NCI-H1105 treated with DMSO at 0.1 percent for 48 hours (cell line): ENCODE results near the gene FGF8.
A peak's percentile ranks its signal among the peaks of the same experiment; 100 is the strongest.

Source experiments
- DNase-seq: peaks from one replicate; lab custom pipeline; 2025; lab: John Stamatoyannopoulos, UW

The FGF8 gene

GRCh38 chr10:101768791-101769170, 7.1 kb downstream of the FGF8 start:
- DNase-seq, result no peak

DNA sequence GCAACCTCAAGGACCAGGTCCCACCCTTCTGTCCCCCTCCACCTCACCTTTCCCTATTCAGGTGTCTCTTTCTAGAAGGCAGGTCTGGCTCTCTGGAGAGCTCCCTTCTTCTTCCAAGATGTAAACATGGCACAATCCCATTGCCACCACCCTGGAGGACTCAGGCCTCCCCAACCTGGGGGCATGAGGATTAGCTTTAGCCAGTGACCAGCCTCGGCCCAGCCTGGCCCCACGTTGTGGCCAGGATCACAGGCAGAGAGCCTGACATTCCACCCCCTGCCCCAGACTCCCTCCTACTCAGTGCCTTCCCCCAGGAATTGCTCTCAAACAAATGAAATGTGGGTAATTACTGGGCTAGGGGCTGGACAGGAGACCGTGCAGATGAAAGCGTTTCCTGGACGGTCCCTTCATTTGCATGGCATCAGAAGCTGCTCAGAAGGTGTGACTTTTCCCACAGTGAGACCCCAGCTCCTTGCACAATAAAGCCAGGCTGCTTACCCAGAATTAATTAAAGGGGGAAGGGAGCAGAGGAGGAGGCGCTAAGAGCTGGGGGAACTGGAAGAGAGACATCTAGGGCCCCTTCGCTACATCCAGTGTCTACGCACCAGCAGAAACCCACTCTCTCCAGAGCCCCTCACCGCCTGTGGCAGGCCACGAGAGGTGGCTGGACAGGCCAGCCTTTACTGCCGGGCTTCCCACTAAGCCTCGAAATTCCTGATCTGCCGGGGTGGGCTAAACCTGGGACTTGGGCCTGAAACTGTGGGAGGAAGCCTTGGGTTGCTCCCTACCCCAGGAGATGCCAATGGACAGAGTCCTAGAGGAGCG, 7.7 kb downstream of the FGF8 start:
- no peak for DNase-seq

DNA sequence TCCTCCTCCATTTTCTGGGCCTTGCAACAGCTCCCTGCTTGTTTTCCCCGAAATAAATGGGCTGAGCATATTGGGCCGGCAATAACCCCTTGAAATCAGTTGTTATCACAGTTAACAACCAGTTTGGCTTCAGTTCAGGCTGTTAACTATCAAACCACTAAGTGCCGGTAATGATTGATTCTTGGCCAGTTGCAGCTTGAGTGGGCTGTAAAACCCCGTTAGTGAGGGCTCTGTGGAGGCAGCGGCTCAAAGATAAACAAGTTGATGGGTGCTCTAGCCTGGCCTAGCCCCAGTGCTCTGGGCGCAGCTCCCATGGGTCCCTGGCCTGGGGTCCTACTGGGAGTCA, 8.3 kb downstream of the FGF8 start:
- DNase-seq, result peak; percentile 73

DNA sequence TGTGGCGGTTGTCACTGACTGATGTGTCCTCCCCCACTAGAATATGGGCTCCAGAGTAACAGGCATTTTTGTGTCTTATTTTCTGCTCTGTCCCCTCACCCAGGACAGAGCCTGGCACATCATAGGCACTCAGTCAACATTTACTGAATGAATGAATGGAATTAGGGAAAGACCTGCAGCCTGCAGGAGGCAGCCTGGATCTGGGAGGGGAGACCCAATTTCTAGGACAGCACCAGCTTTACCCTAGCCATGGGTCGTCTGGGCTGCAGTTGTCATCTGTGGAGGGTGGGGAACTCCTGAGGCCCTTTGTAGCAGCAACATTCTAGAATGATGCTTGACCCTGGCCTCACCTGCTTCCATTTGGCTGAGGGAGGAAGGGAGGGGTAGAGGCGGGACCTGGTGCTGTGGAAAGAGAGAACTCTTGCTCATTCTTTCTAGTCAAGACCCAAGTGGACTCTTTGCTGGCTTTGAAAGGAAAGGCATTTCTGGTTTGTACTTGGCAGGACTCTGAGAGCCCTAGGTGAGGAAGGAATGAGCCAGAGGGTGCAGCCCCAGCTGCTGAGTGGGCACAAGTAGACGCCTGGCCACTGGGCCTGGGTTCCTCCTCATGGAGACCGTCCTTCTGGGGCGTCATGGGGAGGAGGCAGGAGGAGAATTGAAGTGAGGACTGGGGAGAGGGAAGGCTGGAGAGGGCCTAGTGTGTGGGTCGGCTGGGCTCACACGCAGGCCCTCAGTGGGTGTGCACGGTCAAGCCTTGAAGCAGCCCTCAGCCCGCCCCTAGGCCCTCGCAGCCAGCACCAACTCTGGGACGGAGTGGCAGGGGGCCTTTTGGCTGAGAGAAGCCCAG, 8.9 kb downstream of the FGF8 start:
- no peak for DNase-seq

GRCh38 chr10:101766306-101766705, 9.6 kb downstream of the FGF8 start:
- no peak for DNase-seq

DNA sequence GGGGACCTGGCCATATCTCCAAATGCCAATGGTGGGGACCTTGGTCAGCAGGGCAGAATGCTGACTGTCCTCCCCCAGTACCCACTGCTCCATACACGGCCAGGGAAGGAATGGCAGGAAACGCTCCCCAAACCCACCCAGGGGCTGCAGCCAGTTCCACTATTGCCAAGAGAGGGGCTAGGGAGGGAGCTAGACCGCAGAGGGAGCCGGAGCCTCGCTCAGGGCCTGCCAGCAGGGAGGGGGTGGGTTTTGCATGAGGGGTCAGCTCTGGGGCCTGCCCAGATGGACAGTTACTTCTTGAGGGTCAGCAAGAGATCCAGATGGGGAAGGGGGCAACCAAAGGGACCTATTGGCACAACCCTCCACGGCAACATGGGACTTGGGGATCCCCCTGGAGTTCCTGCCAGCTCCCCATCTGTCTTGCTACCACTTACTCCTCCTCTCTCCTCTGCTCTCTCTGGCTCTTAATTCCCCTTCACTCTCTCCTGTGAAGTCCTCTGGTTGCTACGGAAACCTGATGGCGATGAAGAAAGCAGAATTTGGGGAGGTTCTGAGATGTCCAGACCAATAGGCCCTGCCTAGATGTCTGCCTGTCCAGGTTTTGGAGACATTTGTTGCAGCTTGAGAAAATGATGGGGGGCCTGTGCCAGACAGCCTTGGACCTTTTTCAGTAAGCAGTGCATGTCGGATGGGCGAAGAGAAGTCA, 12.6 kb downstream of the FGF8 start:
- no peak for DNase-seq

DNA sequence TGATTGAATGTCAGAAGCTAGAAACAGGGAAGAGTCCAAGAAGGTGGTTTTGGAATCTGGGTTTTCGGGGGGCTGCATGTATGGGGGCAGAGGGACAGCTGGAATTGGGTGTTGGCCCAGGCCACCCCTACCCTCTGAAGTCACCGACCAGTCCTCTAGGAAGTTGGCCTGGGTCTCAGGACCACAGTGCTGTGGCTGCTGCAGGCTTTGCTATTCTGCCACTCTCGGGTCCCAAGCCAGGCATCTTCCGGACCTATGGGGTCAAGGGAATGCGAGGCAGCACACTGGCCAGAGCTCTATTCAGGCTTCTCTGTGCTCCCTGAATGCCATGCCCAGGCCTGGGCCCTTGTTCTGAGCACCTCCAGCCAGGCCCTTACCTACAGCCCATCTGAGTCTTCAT, 13.2 kb downstream of the FGF8 start:
- DNase-seq, result no peak

- DNase-seq, result no peak
Measured at GRCh38 chr10:101761226-101761625, 14.7 kb downstream of the FGF8 start.

DNA sequence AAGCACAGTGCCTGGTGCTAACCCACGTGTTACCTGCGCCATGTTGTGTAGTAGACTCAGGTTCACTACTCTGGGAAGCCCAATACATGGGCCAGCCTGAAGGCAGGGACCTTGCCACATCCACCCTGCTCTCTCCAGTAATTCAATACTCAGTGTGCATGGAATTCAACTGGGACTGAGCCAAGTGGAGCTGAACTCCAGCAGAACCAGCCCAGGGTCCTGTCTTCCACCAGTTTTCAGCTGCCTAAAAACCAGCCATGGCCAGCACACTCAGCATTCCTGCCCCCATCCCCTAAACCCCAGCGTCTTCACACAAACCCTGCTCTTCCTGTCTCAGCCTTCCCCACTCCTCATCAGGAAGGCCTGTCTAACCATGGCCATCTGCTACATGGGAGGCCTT, 15.4 kb downstream of the FGF8 start:
- no peak for DNase-seq

DNA sequence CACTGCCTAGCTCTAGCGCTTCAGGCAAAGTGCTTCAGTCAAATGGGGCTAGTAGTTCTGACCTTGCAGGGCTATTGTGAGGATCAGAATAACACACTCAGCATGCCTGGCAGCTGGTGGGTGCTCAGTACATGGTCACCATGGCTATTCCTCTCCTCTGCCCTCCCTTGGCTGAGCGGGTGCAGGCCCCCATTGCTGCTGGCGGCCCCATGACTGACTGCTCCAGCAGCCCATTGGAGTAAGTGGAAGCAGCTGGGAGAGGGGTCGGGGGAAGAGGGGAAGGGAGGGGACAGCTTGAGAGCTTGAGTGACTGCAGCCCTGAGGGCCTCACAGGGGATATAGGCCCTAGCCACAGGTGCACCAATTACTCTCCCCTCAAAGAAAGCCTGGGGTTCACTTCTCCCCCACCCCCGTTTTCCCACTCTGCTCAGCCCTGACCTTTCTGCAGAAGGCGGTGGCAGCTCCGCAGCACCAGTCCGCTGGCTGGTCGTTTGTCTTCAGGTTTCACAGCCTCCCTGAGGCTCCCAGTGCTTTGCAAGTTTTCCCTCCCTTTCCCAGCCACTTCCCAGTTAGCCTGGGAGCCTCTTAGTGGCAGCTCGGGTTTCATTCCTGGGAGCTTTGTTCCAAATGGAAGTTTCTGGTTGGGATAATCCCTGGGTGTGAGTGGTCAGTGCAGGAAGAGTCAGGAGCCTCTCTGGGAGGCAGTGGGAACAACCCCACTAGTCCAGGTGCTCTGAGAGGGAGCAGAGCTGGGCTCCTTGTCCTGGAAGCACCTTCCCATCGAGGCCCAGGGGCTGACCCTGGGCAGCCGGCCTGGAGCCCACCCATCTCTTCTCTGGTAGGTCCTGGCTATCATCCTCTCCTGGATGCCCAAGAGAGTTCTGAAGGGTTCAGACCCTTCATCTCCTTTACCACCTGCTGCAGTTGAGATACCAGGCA, 16.3 kb downstream of the FGF8 start:
- DNase-seq, result no peak

DNA sequence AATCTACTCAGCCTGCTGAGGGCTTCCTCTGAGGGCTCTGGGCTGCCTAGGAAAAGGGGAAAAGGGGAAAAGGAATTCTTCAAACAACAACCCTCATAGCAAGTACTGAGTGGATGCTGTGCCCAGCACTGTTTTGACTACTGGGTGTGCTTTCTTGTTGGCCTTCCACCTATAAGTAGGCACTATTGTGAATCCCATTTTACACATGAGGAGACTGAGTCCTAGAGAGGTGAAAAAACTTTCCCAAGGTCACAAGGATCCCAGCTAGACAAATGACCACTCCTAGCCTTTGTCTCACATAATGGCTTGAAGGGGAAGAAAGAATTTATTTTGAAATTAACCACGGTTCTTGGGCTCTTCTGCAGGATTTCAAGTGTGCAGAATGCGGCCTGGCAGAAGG, 17.1 kb downstream of the FGF8 start:
- DNase-seq, result no peak

- no peak for DNase-seq
Measured at GRCh38 chr10:101752241-101752640, 23.7 kb downstream of the FGF8 start.

GRCh38 chr10:101749047-101750016, 26.6 kb downstream of the FGF8 start:
- DNase-seq, result no peak

DNA sequence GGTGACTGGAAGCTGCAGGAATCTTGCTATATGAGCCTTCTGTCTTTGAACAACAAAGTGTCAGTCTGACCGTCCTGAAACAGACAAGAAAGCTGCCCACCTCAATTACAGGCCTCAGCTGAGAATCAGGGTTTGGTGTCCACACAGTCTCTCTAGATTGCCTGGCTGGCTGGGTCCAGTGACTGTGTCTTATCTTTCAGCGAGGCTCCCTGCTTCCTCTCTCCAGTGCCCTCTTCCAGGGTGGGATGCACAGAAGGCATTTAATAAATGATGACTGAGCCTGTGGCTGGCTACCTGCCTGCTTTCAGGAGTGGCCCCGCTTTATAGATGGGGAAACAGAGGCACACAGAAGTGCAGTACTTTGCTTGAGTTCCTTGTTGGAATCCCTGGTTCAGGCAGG, 27.4 kb downstream of the FGF8 start:
- no peak for DNase-seq

- no peak for DNase-seq
Measured at GRCh38 chr10:101745074-101745696, 30.7 kb downstream of the FGF8 start.

DNA sequence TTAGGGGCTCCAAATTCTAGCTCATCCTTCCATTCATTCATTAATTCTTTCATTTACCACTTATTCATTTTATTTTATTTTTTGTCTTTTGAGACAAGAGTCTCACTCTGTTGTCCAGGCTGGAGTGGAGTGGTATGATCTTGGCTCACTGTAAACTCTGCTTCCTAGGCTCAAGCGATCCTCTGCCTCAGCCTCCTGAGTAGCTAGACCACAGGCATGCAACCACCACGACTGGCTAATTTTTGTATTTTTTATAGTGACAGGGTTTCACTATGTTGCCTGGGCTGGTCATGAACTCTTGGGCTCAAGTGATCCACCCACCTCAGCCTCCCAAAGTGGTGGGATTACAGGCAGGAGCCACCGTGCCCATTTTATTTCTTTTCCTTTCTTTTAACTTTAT, 31.6 kb downstream of the FGF8 start:
- DNase-seq, result no peak

- no peak for DNase-seq
Measured at GRCh38 chr10:101741938-101742337, 34.0 kb downstream of the FGF8 start.

GRCh38 chr10:101736666-101737065, 39.2 kb downstream of the FGF8 start:
- DNase-seq, result no peak

DNA sequence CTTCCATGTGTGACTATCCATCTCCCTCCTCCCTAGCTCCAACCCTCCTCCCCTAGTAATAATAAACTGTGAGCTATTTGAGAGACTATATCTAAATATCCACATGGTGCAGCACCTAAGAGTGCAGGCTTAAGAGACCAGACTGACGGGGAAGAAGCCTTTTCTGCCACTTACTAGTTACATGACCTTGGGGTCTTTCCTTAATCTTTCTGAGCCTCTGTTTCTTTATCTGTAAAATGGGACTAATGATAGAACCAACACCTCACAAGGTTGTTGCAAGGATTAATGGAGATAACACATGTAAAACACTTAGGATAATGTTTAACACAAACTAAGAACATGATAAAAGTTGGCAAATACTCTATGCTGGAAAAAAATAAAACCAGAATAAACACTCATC, 43.8 kb downstream of the FGF8 start:
- no peak for DNase-seq

- no peak for DNase-seq
Measured at GRCh38 chr10:101726115-101726387, 49.9 kb downstream of the FGF8 start.
